Cardiac ventricle fibroblast (primary cell): ENCODE measurements around the gene ZC2HC1C. TPM values are rescaled to one million over a fixed set of nuclear protein-coding genes. Genes with fewer than 3 reads are reported as not detected.

Experiments used
- total RNA-seq: library from RNA; depleted of rRNA; stranded (reverse); fragments of >200 nt; gene quantifications from 2 replicates; pipeline ENCODE4 v1.2.3, GENCODE V29; 2015

The ZC2HC1C gene
- total RNA-seq: 0.24 TPM in 1 of 2 replicates, not detected in the other

DNA sequence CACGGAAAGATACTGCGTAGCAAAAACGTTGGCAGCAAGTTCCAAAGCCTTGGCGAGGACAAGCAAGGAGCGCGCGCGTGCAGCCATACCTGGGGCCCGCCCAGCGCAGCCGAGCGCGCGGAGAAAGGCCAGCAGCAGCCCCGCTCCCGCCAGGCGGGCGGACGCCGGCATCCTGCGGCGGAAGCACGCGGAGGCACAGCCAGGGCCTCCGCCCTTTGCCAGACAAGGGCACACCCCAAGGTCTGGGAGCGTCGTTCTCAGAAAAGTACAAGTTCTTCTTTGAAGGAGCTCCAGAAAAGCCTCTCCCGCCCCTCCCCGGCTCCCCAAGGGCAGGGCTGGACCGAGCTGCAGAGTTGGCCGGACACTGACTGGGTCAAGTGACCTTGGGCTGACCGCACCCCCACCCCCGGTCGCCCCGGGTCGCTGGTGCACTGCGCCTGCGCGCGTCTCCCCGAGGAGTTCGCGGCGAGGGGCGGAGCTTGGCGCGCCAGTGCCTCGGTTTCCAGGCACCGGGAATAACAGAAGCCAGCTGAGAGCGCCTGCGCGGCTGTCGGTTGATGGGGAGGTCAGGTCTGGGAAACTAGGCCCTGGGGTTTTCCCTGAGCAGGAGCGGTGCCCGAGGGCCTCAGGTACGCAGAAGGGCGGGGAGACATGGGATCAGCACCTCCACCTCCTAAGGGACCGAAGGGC lies at the start of gene ZC2HC1C:
TSS of gene ZC2HC1C (plus strand) at position 521 of the 690 bp plus-strand sequence. CDS start 933 bp downstream, outside the sequence.

GRCh38 chr14:75050852-75051555 lies 18.4 kb upstream of the ZC2HC1C start, which contains the start of gene MLH3:
MLH3 (minus strand) TSS chr14:75051467; CDS start chr14:75049655, 1,812 bp downstream.

DNA sequence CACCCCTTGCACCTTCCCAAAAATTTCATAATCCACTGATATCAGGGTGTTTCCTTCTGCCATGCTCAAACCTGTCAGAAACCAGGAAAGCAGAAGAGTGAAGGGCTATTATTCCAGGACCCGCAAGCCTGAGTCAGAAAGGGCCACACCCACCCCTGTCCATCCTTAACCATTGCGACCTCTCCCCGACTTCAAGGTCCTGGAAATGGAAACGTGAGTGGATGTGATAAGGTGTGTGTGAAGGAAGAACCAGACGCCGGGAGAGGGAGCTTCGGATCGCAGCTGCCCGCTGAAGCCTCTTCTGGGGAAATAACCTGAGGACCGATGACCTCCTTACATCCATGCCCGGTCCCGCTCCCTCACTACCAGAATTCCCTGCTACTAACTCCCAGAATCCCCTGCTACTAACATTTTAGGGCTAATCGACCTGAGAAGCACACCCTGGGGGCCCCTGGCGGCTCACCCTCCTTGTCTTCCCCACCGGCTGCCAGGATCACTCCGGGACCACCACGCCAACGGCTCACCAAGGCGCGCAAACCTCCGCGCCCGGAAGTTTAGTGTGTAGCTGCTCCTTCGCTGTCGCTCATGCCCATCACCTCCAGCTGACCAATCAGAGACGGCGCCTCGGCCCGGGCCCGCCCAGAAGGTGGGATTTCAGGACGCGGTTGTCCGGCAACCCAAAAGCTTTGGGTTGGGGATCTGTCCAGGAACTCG lies 5.8 kb upstream of the ZC2HC1C start, which contains the start of gene ACYP1:
TSS of gene ACYP1 (minus strand) at position 534 of the 714 bp plus-strand sequence. CDS start at position 63, 471 bp downstream.

GRCh38 chr14:75126679-75127473 lies 57.4 kb downstream of the ZC2HC1C start, which contains the start of gene NEK9:
NEK9 (minus strand) TSS chr14:75127048; CDS start chr14:75126921, 127 bp downstream.

Other genes with a start within 250 kb of the ZC2HC1C start
- gene PROX2, start 193.5 kb upstream of the ZC2HC1C start, total RNA-seq: not detected in 2 replicates
- gene DLST, start 187.7 kb upstream of the ZC2HC1C start, total RNA-seq: 53.6 and 89.1 TPM in 2 replicates
- gene RPS6KL1, start 146.4 kb upstream of the ZC2HC1C start, total RNA-seq: 4.4 TPM in 1 of 2 replicates, not detected in the other
- gene PGF, start 114.0 kb upstream of the ZC2HC1C start, total RNA-seq: 24.0 and 30.8 TPM in 2 replicates
- 34.1 and 38.1 TPM in 2 replicates for gene EIF2B2, start 66.7 kb upstream of the ZC2HC1C start, total RNA-seq
- gene MLH3, start 18.2 kb upstream of the ZC2HC1C start, total RNA-seq: 15.9 and 17.1 TPM in 2 replicates
- gene ACYP1, start 5.6 kb upstream of the ZC2HC1C start, total RNA-seq: 4.2 and 4.9 TPM in 2 replicates
- gene NEK9, start 57.4 kb downstream of the ZC2HC1C start, total RNA-seq: 60.8 and 70.0 TPM in 2 replicates
- gene TMED10, start 107.0 kb downstream of the ZC2HC1C start, total RNA-seq: 370 and 413 TPM in 2 replicates
- gene FOS, start 209.2 kb downstream of the ZC2HC1C start, total RNA-seq: 192 and 244 TPM in 2 replicates